ENCODE measurements around the gene VDR.
"Not testable (repeated sequence)": the region's sequence is repeated elsewhere in the genome, so short reads cannot be mapped to it uniquely, and the experiment has no call there.

The VDR gene

DNA sequence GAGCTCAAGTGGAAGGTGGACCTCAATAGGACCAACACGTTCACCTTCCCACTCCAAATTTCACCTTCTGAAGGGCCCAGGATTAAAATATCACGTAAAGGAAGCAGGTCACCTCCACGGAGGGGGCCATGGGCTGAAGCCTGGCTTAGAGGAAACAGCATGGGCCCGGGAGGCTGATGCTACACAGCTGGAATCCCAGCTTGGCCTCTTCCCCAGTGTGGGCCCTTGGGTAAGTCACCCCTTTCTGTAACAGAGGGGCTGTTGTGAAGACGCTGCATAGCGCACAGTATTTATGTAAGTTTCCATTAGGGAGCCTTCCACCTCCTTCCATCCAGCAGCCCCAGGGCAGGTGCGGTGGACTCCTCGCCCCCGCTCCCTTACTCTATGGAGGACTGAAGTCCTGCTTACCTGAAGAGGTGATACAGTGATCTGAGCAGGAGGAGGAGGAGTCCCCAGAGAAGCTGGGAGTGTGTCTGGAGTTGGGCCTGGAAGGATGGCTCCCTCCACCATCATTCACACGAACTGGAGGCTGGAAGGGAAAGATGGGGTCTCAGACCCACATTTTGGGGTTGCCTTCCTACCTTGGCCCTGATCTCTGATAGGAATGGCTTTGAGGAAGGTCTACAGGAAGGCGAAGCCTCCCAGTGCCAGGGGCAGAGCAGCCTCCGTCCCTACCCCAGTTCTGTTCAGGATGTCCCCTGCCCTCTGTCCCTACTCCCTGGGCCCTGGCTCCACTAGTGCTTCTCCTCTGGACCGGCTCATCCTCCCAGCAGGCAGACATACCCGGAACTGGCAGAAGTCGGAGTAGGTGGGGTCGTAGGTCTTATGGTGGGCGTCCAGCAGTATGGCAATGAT lies 47.8 kb downstream of the VDR start:
- Histone ChIP-seq H3K4me3 (no peak overlapping the region), H3K27ac (peak overlapping the region in 3 of 21 experiments; percentile 51 to 82 (median 63))

DNA sequence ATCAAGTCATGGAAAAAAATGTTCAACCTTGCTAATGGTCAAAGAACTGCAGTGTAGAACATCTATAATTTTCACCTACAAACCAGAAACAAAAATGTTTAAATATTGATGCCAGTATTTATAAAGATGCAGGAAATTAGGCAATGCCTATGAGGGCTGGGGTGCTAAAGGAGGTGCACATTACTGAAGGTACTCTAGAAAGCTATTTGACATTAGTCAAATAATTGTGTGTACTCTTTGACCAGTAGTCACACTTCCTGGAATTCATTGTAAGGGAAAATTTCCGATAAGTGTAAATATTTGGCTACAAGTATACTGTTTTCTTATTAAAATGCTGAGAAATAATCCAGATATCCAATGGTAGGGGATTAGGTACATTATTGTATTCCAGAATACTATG lies 48.7 kb downstream of the VDR start:
- H3K27ac ChIP-seq: no peak overlapping the region
- no peak overlapping the region for H3K4me3 ChIP-seq

DNA sequence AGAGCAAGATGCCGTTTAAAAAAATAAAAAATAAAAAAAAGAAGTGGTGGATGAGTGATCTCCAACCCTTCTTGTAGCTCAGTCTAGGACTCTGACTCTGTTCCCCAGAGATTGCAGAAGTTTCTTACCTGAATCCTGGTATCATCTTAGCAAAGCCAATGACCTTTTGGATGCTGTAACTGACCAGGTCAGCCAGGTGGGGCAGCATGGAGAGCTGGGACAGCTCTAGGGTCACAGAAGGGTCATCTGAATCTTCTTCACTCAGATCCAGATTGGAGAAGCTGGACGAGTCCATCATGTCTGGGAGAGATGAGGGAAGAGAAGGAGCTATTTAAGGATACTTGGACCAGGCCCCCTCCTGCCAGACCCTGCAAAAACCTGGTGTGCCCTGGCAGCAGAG lies 49.3 kb downstream of the VDR start:
- H3K27ac ChIP-seq: no peak overlapping the region
- H3K4me3 ChIP-seq: no peak overlapping the region

DNA sequence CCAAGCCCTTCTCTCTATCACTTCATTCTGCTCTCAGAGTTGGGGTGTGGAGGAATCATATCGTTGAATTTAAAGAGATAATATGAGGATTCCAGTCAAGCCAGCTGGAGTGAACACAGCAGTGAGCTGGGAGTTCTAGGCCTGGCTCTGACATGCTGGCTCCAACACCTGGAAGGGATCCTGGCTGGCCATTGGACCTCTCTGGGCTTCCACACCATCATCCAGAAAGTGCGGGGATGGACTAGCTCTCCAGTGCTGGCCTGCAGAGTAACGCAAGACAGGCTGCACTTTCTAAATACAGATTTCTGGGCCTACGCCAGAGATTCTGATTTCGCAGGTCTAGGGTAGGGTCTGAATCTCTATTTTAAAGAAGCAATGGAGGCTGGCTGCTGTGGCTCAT lies 50.3 kb downstream of the VDR start:
- no peak overlapping the region for H3K27ac ChIP-seq
- H3K4me3 ChIP-seq: no peak overlapping the region

DNA sequence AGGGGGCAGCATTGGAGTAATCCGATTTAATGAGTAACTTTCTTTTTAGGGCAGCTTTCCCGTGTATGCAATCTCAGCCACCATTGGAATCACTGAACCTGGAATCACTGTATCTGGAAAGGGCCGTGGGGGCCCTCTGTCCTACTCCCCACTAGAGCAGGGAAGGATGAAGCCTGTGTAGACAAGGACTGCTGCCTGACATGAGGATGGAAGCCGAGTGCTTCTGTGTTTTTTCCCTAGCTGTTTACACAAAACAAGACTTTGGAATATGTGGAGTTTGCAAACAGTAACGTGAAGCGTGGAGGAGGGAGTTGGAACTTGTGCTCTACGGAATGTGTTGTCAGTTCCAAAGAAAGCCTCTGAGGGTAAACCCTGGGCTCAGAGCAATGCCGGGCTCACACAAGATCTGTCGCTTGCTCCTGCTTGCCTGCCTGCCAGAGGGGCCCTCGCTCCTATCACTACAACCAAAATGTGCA lies 52.7 kb downstream of the VDR start:
- Histone ChIP-seq H3K4me3 (no peak overlapping the region), H3K27ac (peak overlapping the region in 7 of 21 experiments; percentile 21 to 60 (median 32))

DNA sequence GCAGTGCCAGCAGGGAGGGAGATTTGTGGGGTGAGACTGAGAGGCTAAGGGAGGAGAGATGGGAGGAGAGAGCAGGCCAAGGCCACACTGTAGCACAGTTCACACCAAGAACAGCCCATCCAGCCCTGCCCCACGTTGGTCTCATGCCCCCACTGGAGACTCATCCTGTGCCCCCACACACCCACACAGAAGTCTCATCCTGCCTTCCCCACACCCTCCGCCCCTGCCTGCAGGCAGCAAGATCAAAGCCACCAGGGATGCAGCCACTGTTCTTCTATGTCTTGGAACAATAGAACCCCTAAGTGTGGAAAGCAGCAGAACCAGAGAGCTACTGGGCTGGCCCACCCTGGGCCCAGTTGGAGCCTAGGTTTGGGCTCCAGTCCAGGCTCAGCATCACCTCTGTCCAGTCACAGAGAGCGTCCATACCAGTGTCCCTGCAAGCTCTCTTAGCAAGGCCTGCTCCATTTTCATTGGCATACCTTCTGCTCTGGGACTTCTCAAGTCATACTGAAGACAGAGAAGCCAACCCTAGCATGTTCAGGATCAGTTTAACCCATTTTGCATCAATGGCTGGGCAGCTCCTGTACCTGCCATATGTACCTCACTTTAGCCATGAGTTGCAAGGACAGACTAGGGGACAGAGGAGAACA lies 53.4 kb downstream of the VDR start:
- no peak overlapping the region for H3K4me3 ChIP-seq
- peak overlapping the region in 6 of 21 experiments; percentile 21 to 60 (median 38) for H3K27ac ChIP-seq

DNA sequence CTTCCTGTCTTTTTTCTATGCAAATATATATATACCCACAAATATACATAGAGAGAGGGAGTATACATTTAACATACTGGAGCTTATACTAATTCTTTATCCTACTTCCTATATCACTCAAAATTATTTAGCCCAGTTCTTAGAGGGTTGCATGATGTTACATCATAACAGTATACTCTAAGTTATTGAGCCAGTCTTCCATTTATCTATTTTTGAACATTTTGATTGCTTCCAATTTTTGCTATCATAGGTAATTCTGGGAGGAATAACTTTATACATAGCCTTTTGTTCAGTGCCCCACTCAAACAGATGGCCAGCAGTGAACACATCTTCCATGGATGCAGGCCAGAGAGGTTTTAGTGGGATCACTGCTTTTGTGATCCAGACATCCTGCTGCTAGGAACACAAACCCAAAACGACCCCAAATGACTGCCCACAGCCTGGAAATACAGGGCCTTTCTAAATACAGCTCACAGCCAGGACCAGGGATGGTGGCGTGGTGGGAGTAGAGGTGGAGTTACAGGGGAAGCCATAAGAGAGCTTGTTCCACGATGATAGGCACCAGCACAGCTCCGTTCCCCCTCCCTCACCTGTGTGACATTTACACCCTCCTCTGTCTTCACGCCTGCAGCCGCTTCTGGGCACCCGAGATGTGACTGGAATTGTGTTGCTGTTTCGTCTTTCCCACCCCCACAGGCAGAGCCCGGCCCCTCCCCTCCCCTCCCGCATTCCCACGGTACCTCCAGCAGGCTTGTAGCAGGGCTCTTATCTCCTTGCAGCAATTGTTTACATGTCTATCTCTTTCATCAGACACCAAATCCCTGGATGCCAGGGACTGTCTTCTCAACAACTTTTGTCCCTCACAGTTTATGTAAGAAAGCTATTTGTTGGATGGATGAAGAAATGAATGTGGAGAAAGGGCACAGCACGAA lies 54.4 kb downstream of the VDR start:
- Histone ChIP-seq H3K27ac (peak overlapping the region in 2 of 21 experiments; percentile 30 to 32), H3K4me3 (no peak overlapping the region)

DNA sequence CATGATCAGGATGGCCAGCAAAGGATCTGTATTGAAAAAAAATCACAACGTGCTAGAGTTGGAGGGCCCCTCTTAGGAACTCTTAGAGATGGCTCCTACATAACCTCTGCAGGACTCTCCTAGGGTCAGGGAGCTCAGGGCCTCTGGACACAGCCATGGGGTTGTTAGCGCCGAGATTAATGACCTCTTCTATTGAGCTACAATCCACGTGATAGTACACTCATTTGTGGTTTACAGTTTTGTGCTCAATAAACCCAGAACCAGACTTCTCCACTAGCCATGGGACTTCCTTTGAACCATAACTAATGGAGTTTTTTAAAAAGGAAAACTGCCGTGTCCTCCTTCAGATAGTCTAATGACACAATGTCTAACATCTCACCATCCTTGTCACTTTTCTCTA lies 55.5 kb downstream of the VDR start:
- Histone ChIP-seq H3K27ac (no peak overlapping the region), H3K4me3 (no peak overlapping the region)

DNA sequence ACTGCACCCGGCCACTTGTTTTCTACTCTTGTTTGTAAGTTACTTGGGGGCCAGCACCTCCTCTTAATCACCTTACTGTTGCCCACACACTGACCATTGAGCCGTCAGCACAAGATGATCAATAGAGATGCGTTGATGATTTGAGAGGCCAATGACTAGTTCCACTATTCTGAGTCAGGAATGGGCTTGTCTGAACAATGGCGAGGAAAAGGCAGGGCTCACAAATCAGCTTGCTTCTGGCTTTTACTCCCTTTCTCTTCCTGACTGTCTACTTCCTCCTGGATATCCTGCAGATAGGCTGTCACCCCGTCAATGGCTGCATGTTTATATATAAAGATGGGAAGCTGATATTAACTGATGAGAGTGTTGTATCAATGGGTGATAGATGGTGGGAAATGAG lies 55.9 kb downstream of the VDR start:
- no peak overlapping the region for H3K27ac ChIP-seq

DNA sequence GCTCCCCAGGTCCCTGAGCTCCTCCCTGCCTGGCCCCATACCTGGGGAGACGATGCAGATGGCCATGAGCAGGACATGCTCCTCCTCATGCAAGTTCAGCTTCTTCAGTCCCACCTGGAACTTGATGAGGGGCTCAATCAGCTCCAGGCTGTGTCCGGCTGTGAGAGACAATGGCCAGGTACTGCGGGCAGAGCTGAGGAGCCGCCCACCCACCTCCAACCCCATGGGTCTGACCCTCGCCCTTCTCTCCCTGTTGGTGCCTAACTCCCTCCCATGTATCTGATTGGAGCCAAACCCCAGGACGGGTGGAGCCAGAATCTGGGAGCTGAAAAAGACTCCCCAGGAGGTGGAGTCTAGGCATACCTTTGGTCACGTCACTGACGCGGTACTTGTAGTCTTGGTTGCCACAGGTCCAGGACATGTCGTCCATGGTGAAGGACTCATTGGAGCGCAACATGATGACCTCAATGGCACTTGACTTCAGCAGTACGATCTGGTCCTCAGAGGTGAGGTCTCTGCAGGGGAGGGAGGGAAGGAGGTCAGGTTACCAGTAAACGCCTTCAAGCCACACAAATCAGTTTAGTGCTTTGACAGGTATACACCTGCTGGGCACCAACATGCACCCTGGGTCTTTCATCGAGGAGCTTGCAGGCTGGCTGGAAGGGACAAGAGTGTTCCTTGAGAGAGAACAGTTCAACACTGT lies 58.3 kb downstream of the VDR start:
- Histone ChIP-seq H3K4me3 (no peak overlapping the region), H3K27ac (no peak overlapping the region)

More for the DNA sequence above, 55.9 kb downstream of the VDR start:
- H3K4me3 ChIP-seq: no peak overlapping the region

DNA sequence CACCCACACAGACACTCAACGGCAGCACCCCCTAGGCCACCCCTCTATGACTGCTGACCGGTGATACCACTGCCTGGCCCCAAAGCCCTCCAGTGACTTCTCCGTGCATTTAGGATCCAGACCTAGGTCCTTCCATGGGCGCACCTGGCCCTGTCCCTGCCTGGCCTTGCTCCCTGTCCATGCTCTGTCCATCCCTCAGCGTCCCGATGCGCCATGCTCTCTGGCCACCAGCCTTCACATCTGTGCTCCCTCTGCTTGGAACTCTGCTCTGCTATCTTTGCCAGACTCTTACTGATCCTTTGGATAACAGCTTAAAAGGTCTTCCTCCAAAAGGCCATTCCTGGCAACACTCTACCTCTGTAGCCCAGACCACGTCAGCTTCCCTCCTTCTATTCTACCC lies 59.7 kb downstream of the VDR start:
- peak overlapping the region in 4 of 21 experiments; percentile 3 to 46 (median 12) for H3K27ac ChIP-seq
- H3K4me3 ChIP-seq: no peak overlapping the region

DNA sequence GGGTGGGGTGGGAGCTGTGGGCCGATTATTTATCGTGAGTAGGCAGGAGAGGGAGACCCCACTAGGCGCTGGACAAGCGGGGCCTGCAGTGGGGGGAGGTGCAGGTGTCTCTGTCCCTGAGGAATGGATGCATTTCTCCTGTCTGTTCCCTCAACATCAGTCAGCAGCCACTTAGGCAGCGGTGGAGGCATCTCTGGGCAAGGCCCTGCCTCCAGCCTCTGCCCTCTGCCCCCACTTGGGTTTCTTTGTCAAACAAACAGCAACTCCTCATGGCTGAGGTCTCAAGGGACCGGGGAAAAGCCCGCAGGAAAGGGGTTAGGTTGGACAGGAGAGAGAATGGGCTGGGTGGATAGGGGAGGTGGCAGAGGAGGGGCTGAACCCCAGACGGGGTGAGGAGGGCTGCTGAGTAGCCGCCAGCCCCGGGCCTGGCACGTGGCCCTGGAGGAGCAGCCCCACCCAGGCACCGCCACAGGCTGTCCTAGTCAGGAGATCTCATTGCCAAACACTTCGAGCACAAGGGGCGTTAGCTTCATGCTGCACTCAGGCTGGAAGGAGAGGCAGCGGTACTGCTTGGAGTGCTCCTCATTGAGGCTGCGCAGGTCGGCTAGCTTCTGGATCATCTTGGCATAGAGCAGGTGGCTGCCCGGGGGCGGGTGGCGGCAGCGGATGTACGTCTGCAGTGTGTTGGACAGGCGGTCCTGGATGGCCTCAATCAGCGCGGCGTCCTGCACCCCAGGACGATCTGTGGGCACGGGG lies 60.4 kb downstream of the VDR start:
- peak overlapping the region in 7 of 21 experiments; percentile 2 to 46 (median 14) for H3K27ac ChIP-seq

DNA sequence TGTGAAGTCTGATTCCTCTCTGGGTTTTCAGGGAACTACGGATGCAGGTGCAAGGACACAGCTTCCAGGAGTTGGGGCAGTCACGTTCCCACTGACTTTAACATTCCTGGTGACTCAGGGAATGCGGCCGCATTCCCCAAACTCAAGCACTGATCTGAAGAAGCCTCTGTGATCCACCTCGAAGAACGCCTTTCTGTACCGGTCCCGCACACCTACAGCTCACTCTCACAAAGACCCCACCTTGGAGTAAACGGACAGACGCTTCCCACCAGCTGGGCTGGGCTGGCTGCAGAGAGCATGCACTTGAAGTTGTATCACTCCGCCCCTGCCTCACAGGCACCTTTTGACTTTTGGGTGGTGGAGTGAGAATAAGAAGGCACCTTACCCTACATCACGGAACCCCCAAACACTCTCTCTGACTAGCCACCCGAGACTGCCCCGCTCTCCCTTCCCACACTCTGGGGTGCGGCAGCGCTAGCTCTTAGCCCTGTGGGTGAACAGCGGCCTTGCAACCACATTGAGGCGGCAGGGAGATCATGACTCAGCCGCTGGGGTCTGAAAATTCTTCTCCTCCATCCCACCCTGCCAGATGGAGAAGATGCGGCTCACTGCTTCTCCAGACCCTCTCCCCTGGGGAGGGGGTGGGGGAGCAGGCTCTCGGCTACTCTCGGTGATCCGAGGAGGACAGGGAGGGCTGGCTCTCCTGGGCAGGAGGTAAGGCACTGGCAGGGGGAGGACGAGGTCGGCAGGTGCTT lies 61.4 kb downstream of the VDR start:
- no peak overlapping the region for H3K27ac ChIP-seq
- H3K4me3 ChIP-seq: no peak overlapping the region

More for the DNA sequence above, 60.4 kb downstream of the VDR start:
- no peak overlapping the region for H3K4me3 ChIP-seq

DNA sequence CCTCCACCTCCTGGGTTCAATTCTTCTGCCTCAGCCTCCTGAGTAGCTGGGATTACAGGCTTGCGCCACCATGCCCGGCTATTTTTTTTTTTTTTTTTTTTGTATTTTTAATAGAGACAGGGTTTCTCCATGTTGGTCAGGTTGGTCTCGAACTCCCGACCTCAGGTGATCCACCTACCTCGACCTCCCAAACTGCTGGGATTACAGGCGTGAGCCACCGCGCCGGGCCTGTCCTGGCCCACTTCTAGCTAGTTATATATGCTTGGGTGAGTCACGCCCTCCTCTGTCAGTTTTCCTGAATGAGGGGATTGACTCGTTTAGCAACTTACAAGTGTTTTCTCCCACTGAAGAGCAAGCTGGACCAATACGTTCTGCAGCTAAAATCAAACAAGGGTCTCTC lies 62.3 kb downstream of the VDR start:
- H3K27ac ChIP-seq, H3K4me3 ChIP-seq: not testable (repeated sequence)

DNA sequence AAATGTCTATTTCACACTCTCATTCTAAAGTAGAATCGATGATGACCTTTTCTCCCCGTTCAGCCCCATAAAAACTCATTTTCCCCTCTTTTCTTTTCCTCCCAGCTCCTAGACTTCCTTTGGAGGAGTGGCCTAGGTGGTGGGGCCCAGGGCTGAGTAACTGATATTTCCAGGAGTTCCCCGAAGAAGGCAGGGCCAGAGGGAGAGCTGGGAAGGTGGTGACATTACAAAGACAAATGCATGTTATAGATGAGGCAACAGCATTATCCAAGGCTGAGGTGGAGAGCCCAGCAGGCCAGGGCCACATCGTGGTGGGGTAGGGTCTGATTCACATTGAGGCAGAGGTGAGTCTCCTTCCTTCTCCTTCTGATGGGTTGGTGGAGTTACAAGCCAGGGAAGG lies 62.9 kb downstream of the VDR start:
- H3K27ac ChIP-seq: peak overlapping the region in 1 of 21 experiments; percentile 34

DNA sequence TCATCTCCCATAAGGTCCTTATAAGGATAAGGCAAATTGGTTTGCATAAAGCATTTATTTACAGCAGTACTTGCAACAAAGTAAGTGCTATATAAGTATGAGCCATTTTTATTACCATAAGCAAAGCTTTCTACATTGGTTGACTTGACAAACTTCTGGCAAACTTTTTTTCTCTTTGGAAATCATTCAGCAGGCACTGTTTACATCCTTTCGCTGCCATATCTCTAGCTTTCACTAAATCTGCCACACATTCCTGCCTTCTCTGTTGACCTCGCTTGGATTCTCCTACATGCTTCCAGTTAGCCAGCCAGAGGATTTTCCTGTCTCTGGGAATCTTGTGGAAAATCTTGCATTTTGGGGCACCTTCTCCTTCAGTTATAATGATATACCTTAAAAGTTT lies 63.3 kb downstream of the VDR start:
- Histone ChIP-seq H3K27ac (peak overlapping the region in 1 of 21 experiments; percentile 34), H3K4me3 (no peak overlapping the region)

More for the DNA sequence above, 62.9 kb downstream of the VDR start:
- no peak overlapping the region for H3K4me3 ChIP-seq

DNA sequence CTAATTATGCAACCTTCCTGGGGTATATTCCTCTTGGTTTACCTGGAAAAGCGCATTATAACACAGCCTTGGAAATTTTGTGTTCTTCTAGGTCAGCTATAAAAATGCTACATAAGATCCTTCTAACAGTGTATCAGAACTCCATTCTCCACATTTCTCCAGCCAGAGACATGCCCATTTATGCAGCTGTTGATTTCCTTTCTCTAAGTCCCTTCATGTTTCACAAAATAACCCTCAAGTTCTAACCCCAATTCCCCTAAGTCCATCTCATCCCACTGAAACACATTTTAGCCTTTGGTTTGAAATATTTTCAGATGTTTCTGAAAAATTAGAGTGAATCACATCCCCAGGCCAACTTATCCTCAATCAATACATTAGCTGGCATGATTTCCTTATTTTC lies 64.2 kb downstream of the VDR start:
- no peak overlapping the region for H3K27ac ChIP-seq
- no peak overlapping the region for H3K4me3 ChIP-seq

Data from skin epidermis (tissue), 12 donors.